NCI-H187 (cell line): Measurements from ENCODE around the gene MPG.
"Not testable (repeated sequence)": the region's sequence is repeated elsewhere in the genome, so short reads cannot be mapped to it uniquely, and the experiment has no call there.

Experiments
- DNase-seq, 2 experiments: peaks; one replicate each; lab custom pipeline; 2025; lab: John Stamatoyannopoulos, UW

Gene MPG

GRCh38 chr16:112153-112840, 34.3 kb downstream of the MPG start:
- no peak for DNase-seq

GRCh38 chr16:114327-114726, 36.3 kb downstream of the MPG start:
- no peak for DNase-seq

GRCh38 chr16:116015-116414, 38.0 kb downstream of the MPG start:
- no peak for DNase-seq

- peak; percentile 70 to 82 for DNase-seq
These were observed 39.6 kb downstream of the MPG start for GRCh38 chr16:117379-118365.

- peak in 1 of 2 experiments; percentile 28 for DNase-seq
These were observed 40.8 kb downstream of the MPG start for GRCh38 chr16:118857-119256.

- DNase-seq: no peak
These were observed 41.3 kb downstream of the MPG start for GRCh38 chr16:119295-119694.

- no peak for DNase-seq
These were observed 41.9 kb downstream of the MPG start for GRCh38 chr16:119835-120491.

GRCh38 chr16:120756-121155, 42.7 kb downstream of the MPG start:
- DNase-seq: no peak

- no peak for DNase-seq
These were observed 44.3 kb downstream of the MPG start for GRCh38 chr16:122361-122760.

- DNase-seq: not testable (repeated sequence)
These were observed 45.7 kb downstream of the MPG start for GRCh38 chr16:123558-124350.

GRCh38 chr16:125011-125410, 47.0 kb downstream of the MPG start:
- no peak for DNase-seq

- DNase-seq: no peak
These were observed 51.0 kb downstream of the MPG start for GRCh38 chr16:129075-129474.

GRCh38 chr16:130533-131173, 52.6 kb downstream of the MPG start:
- no peak for DNase-seq

GRCh38 chr16:132120-132519, 54.1 kb downstream of the MPG start:
- DNase-seq: no peak

GRCh38 chr16:133716-134115, 55.7 kb downstream of the MPG start:
- no peak for DNase-seq
